Pulmonary artery endothelial cell (primary cell): ENCODE measurements around the gene PLOD1. TPM values are rescaled to one million over a fixed set of nuclear protein-coding genes. Genes with fewer than 3 reads are reported as not detected.
"Not testable (repeated sequence)": the region's sequence is repeated elsewhere in the genome, so short reads cannot be mapped to it uniquely, and the experiment has no call there.

Source experiments
- DNase-seq: peaks from one replicate; pipeline ENCODE4 v3.0.0-alpha.2; 2011; ENCODE audit warnings: low read depth, low spot score
- total RNA-seq: library from RNA; depleted of rRNA; stranded (reverse); fragments of >200 nt; gene quantifications from 2 replicates; pipeline ENCODE4 v1.2.3, GENCODE V29; 2014

Gene PLOD1
- 342 and 390 TPM in 2 replicates for total RNA-seq

GRCh38 chr1:11934302-11935056, at the start of gene PLOD1:
Gene PLOD1, plus strand, starts transcription at chr1:11934717. Its CDS starts 63 bp downstream, at chr1:11934780.
- DNase-seq = peak; percentile 55

GRCh38 chr1:11885916-11886315, 48.6 kb upstream of the PLOD1 start:
- DNase-seq = no peak

- no peak for DNase-seq
Measured at GRCh38 chr1:11886986-11887665, 47.4 kb upstream of the PLOD1 start.

DNA sequence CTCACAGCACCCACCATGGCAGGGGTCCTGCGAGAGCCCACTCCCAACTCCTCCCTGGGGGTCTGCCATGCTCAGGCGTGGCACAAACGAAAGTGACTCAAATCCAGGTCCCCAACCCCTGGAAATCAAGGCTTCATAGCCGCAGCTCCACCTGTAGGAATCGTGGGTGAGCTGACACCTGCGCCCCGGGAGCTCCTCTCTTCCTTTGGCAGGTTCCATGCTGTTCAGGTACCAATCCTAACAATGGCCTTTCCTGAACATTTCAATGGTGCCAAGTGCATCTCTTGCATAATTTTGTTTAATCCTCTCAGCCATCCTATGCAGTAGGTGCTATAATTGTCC, 46.9 kb upstream of the PLOD1 start:
- no peak for DNase-seq

DNA sequence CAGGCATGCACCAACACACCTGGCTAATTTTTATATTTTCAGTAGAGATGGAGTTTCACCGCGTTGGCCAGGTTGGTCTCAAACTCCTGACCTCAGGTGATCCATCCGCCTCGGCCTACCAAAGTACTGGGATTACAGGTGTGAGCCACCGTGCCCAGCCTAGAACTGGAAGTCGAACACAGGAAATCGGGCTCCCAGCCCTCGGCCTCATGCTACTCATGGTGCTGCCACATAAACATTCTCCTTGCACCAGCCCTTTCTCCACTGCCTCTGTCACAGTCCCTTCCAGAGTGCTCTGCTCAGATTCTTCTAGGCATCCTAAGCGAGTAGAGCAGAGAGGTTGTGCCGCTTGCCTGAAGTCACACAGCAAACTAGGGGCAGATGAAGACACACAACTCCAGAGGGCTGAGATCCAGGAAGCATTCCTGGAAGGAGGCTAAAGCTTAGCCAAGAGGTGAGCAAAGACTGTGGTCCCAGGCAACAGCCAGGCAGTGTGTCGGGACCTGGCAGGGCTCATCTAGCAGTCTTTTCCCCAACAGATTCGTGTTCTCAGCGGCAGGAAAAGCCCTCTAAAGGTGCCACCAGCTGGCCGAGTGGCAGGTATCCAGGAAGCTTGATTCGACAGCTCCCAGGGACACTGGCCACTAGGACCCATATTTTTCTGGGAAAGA, 46.2 kb upstream of the PLOD1 start:
- no peak for DNase-seq

DNA sequence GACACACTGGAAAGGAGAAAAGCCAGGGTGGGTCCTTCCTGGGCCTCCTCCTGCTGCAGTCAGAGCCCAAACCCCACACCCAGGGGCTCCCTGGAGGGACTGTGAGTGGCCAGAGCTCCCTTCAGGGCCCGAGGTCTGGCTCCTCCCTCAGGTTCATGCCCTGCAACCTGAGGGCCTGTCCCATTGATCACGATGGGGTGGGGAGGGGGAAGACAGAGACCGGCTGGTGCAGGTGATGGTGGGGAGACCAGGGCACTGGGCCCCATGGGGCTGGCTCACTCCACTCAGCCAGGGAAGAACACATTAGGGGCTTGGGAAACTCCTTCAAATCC, 45.7 kb upstream of the PLOD1 start:
- DNase-seq = no peak

- DNase-seq = no peak
Measured at GRCh38 chr1:11891433-11892186, 42.9 kb upstream of the PLOD1 start.

GRCh38 chr1:11893907-11894251, 40.6 kb upstream of the PLOD1 start:
- no peak for DNase-seq

- DNase-seq = not testable (repeated sequence)
Measured at GRCh38 chr1:11894501-11894900, 40.0 kb upstream of the PLOD1 start.

DNA sequence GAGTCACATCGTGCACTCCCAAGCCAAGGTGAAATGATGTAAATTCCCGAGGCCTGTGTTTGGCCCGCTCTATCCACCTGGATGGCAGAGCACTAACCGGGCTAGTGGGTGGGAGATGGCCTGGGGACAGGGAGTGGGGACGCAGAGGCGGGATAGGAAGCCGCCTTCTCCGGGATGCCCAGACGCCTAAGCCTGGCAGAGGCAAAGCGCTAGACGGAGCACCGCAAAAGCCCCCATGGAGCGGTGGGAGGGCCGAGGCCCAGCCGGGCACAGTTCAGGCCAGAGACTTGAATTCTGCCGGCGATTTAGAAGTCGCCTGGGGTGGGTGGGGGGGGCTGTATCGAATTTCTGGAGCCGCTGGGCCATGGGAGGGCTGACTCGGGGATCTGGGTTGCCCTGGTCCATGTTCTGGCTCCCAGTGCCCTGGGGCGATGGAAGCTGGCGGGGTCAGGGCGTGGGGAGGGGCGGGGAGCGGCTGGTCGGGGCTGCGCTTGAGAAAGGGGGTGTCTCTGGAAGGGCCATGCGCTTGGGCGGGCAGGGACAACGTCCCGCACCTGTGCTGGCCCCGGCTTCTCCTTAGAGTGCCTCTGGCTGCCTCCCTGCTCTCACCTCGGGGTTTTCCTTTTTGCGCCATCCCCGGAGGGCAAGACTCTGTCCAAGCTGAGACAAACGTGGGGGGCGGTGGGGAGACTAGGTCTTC, 36.3 kb upstream of the PLOD1 start:
- DNase-seq = no peak

DNA sequence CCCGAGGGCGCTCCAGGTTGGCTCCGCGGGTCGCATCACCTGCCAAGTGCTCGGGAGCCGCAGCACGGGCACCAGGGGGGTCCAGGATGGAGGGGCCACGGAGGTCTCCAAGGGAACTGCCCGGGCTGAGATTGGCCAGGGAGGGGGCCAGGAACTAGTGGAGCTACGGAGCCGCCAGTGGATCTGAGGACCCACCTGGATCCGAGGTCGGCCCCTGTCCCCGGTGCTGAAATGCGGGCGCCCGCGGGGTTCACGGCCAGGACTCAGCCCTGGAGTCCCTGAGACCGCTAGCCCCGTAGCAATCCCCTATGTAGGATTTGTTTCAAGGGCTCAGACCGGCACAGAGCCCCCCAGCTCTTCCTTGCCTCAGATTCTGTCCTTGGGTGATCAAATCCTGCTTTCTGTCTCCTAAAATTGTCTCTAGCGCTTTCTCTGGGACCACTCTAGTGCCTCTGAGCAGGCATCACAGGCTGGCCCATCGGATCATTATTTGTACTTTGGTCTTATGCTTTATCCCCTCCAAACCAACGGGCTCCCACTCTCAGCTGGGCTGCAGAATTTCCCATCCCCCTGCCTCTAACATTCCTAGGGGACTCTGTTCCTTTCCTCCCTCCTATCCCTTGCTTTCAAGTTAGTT, 35.6 kb upstream of the PLOD1 start:
- DNase-seq = no peak

GRCh38 chr1:11901446-11901845, 33.1 kb upstream of the PLOD1 start:
- DNase-seq = not testable (repeated sequence)

DNA sequence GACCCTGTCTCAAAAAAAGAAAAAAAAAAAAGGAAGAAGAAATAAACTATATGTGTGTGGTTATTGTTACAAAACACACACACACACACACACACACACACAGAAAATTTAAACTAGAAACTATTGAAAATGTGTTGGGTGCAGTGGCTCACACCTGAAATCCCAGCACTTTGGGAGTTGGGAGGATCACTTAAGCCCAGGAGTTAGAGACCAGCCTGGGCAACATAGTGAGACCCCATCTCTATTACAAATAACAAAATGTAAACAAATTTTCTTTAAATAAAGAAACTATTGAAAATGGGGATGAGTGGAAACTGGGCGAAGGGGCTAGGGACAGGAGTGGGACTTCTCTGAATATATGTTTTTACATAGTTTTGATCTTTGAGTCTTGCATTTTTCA, 31.3 kb upstream of the PLOD1 start:
- DNase-seq = no peak

- not testable (repeated sequence) for DNase-seq
Measured at GRCh38 chr1:11904156-11904555, 30.4 kb upstream of the PLOD1 start.

DNA sequence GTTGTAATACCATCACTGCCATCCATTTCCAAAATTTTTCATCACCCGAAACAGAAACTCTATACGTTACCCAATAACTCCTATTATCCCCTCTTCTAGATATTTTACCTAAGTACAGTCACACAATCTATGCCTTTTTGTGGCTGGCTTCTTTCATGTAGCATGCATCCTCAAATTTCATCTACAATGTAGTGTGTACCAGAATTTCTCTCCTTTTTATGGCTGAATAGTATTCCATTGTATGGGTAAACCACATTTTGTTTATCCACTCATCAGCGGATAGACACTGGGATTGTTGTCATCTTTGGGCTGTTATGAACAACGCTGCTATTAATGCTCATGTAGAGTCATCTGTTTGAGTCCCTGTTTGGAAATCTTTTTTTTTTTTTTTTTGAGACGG, 29.5 kb upstream of the PLOD1 start:
- no peak for DNase-seq

DNA sequence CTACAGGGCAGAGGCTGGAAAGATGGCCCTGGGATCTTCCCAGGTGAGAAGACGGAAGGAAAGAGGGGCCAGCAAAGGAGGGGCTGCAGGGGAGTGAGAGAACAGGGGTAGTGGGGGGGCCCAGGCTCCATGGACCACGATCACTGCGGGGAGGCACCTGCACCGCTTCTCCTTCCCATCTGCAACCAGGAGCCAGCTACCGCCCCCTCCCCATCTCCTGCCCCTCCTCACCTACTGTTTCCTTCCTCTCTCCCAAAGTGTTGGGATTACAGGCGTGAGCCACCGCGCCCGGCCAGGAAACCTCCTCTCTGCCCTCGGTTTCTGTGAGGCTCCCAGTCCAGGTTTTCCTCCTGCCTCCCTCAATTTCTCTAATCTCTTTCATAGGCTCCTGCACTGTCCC, 27.6 kb upstream of the PLOD1 start:
- DNase-seq = no peak

DNA sequence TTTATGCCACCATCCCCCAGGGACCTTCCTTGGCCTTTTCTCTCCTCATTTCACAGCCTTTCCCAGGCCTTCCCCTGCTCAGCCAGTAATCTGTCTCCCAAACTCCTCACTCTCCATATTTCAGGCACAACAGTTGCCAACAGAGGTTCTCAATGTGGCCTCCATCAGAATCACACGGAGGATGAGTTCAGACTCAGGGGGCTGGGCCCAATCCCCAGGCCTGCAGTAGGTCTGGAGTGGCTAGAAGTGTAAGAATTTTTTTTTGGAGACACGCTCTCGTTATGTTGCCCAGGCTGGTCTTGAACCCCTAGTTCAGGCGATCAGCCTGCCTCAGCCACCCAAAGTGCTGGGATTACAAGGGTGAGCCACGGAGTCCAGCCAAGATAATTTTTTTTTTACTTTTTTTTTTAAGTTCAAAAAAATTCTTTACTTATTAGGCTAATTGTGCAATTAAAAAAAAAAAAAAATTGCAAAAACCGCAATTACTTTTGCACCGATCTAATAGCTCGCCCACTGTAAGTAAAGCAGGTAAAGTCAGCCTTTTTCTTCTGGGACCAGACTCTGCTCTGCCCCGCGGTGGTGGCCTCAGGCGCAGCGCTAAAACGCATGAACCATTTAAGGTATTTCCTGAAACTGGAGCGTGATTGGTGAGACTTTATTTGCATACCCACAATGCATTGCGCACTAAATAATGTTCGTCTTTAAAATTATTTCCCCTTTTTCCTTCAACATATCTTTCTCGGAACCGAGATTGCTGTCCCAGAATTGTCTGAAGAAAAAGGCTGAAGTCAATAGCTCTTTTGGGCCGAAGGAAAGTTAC, 27.0 kb upstream of the PLOD1 start:
- peak; percentile 76 for DNase-seq

GRCh38 chr1:11908095-11908675, 26.3 kb upstream of the PLOD1 start:
- peak; percentile 85 for DNase-seq

GRCh38 chr1:11910914-11911228, 23.6 kb upstream of the PLOD1 start:
- DNase-seq = not testable (repeated sequence)

DNA sequence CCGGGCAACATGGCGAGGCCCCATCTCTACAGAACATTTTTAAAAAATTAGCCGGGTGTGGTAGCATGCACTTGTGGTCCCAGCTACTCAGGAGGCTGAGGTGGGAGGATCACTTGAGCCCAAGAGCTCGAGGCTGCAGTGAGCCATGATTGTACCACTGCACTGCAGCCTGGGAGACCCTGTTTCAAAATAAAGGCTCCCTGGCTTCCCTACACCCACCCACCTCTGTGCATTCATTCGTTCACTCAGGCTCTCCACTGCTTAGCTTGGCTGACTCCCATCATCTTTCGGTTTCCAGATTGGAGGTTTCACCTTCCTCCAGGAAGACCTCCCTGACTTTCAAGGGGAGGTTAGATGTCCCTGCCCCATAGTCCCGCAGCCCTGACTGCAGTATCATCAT, 22.5 kb upstream of the PLOD1 start:
- no peak for DNase-seq
